NCI-H2196 treated with DMSO at 0.1 percent for 48 hours (cell line): ENCODE data around the gene TMIE.

Experiments used
- DNase-seq: peaks from one replicate; lab custom pipeline; 2025; ENCODE audit not compliant: unreplicated experiment; lab: John Stamatoyannopoulos, UW

The TMIE gene

GRCh38 chr3:46706771-46707582, 5.8 kb downstream of the TMIE start:
- no peak for DNase-seq

GRCh38 chr3:46707601-46708011, 6.4 kb downstream of the TMIE start:
- DNase-seq = no peak

- no peak for DNase-seq
These were observed 7.4 kb downstream of the TMIE start for GRCh38 chr3:46708401-46709156.

GRCh38 chr3:46709157-46709654, 8.0 kb downstream of the TMIE start:
- DNase-seq = no peak

GRCh38 chr3:46709721-46710120, 8.5 kb downstream of the TMIE start:
- DNase-seq = no peak

GRCh38 chr3:46710229-46710628, 9.0 kb downstream of the TMIE start:
- DNase-seq = no peak

GRCh38 chr3:46710671-46711295, 9.6 kb downstream of the TMIE start:
- DNase-seq = no peak

- DNase-seq = no peak
These were observed 10.1 kb downstream of the TMIE start for GRCh38 chr3:46711305-46711704.

- DNase-seq = no peak
These were observed 10.6 kb downstream of the TMIE start for GRCh38 chr3:46711760-46712159.

GRCh38 chr3:46712191-46713049, 11.2 kb downstream of the TMIE start:
- DNase-seq = no peak

GRCh38 chr3:46713050-46713897, 12.1 kb downstream of the TMIE start:
- no peak for DNase-seq

- no peak for DNase-seq
These were observed 12.8 kb downstream of the TMIE start for GRCh38 chr3:46713898-46714552.

GRCh38 chr3:46714728-46715506, 13.7 kb downstream of the TMIE start:
- DNase-seq = no peak

- DNase-seq = no peak
These were observed 14.4 kb downstream of the TMIE start for GRCh38 chr3:46715507-46716175.

GRCh38 chr3:46716461-46717441, 15.6 kb downstream of the TMIE start:
- DNase-seq = no peak

GRCh38 chr3:46717447-46718231, 16.4 kb downstream of the TMIE start, which contains the start of gene PRSS50:
Gene PRSS50 (minus strand): TSS chr3:46717869. CDS start chr3:46717824, 45 bp downstream.
- DNase-seq = no peak
